ENCODE data around the gene WDR26. TPM values are rescaled to one million over a fixed set of nuclear protein-coding genes. Genes with fewer than 3 reads are reported as not detected.
"Not testable (repeated sequence)": the region's sequence is repeated elsewhere in the genome, so short reads cannot be mapped to it uniquely, and the experiment has no call there.

The WDR26 gene
- total RNA-seq, 2 experiments from 2014 or later, result 173 to 176 TPM

- H3K27me3 ChIP-seq (ENCODE audit: control insufficient read depth in 1 of 2, insufficient read depth in 2 of 2, low read length in 2 of 2), result no peaks in the 10 kb centered on the region
- intact Hi-C loops (cut with DNase I, micrococcal nuclease), result no loop called here
- no peaks in the 10 kb centered on the region for H3K27me3 Mint-ChIP-seq
- H3K4me3 Mint-ChIP-seq, result peak overlapping the region; percentile 48
- H3K9me3 Mint-ChIP-seq, result no peaks in the 10 kb centered on the region
- H3K4me1 Mint-ChIP-seq (ENCODE audit: low read depth), result peaks cover 29% of the 10 kb centered on the region
- peaks cover 14% of the 10 kb centered on the region for H3K4me1 ChIP-seq (ENCODE audit: insufficient read depth, low read length)
- DNase-seq (peak in 1 of 14 experiments; percentile 4), ATAC-seq (ENCODE audit: poor library complexity) (no peak)
- no peaks in the 10 kb centered on the region for H3K36me3 ChIP-seq (ENCODE audit: insufficient read depth, low read length)
- no peak overlapping the region for H3K4me3 ChIP-seq (ENCODE audit: low read length)
- POLR2A ChIA-PET, result interaction anchor here (1.2 to 1.8 kb wide), 2 partner anchors 13 to 14 kb away, joined by 3 to 6 read pairs; partner anchors contain the start of gene NVL
- peaks cover 16 to 21% of the 10 kb centered on the region in 2 experiments for H3K9me3 ChIP-seq (ENCODE audit: control insufficient read depth in 1 of 2, insufficient read depth in 1 of 2, low read length in 2 of 2)
- peaks cover 5% of the 10 kb centered on the region for H3K36me3 Mint-ChIP-seq (ENCODE audit: low read depth)
- H3K27ac ChIP-seq (ENCODE audit: low read depth in 1 of 2, low read length in 2 of 2), result no peak overlapping the region
- H3K27ac Mint-ChIP-seq, result no peak overlapping the region
- TF ChIP-seq CTCF (IDR thresholded peaks at IDR 0.05), result no peak
- CTCF ChIA-PET, result no interaction called here
Measured at GRCh38 chr1:224343679-224344078, 90.9 kb downstream of the WDR26 start.

GRCh38 chr1:224340453-224341384 is 93.9 kb downstream of the WDR26 start:
- H3K9me3 Mint-ChIP-seq; CTCF ChIA-PET; H3K27ac Mint-ChIP-seq; H3K27ac ChIP-seq (ENCODE audit: low read depth in 1 of 2, low read length in 2 of 2); H3K4me1 Mint-ChIP-seq (ENCODE audit: low read depth); H3K27me3 Mint-ChIP-seq; H3K4me1 ChIP-seq (ENCODE audit: insufficient read depth, low read length); H3K27me3 ChIP-seq (ENCODE audit: control insufficient read depth in 1 of 2, insufficient read depth in 2 of 2, low read length in 2 of 2); H3K36me3 Mint-ChIP-seq (ENCODE audit: low read depth); H3K36me3 ChIP-seq (ENCODE audit: insufficient read depth, low read length); intact Hi-C loops (cut with DNase I, micrococcal nuclease): not testable (repeated sequence)
- H3K4me3 ChIP-seq (ENCODE audit: low read length), result peak overlapping the region; percentile 68
- ATAC-seq (ENCODE audit: poor library complexity) (peak; percentile 77), DNase-seq (peak; percentile 11 to 67 (median 36))
- POLR2A ChIA-PET, result interaction anchor here (0.6 to 1.1 kb wide), 3 partner anchors 11 to 81 kb away, joined by 3 read pairs; partner anchors contain the start of gene NVL
- H3K9me3 ChIP-seq (ENCODE audit: control insufficient read depth in 1 of 2, insufficient read depth in 1 of 2, low read length in 2 of 2), result peaks cover 16 to 21% of the 10 kb centered on the region in 2 experiments
- peak overlapping the region; percentile 78 for H3K4me3 Mint-ChIP-seq

GRCh38 chr1:224339442-224340033 is 95.1 kb downstream of the WDR26 start:
- TF ChIP-seq CTCF (IDR thresholded peaks at IDR 0.05), result no peak
- DNase-seq (no peak), ATAC-seq (ENCODE audit: poor library complexity) (no peak)
- H3K27ac ChIP-seq (ENCODE audit: low read depth in 1 of 2, low read length in 2 of 2), result no peak overlapping the region
- Mint-ChIP-seq H3K27ac (no peak overlapping the region), H3K4me3 (no peak overlapping the region), H3K9me3 (no peaks in the 10 kb centered on the region), H3K4me1 (ENCODE audit: low read depth) (peaks cover 8% of the 10 kb centered on the region), H3K27me3 (no peaks in the 10 kb centered on the region), H3K36me3 (ENCODE audit: low read depth) (peaks cover 5% of the 10 kb centered on the region)
- H3K27me3 ChIP-seq (ENCODE audit: control insufficient read depth in 1 of 2, insufficient read depth in 2 of 2, low read length in 2 of 2), result no peaks in the 10 kb centered on the region
- H3K4me1 ChIP-seq (ENCODE audit: insufficient read depth, low read length), result peaks cover 6% of the 10 kb centered on the region
- POLR2A ChIA-PET, result no interaction called here
- intact Hi-C loops (cut with DNase I, micrococcal nuclease), result loop anchor here (10.0 kb wide), 2 partner anchors 345 to 525 kb away; no protein-coding TSS in a partner anchor
- peaks cover 15 to 20% of the 10 kb centered on the region in 2 experiments for H3K9me3 ChIP-seq (ENCODE audit: control insufficient read depth in 1 of 2, insufficient read depth in 1 of 2, low read length in 2 of 2)
- CTCF ChIA-PET, result no interaction called here
- no peak overlapping the region for H3K4me3 ChIP-seq (ENCODE audit: low read length)
- no peaks in the 10 kb centered on the region for H3K36me3 ChIP-seq (ENCODE audit: insufficient read depth, low read length)
